Smooth muscle cell (in vitro differentiated cells): Measurements from ENCODE around the gene SLC35E3. TPM values are rescaled to one million over a fixed set of nuclear protein-coding genes. Genes with fewer than 3 reads are reported as not detected.

Experiments used
- DNase-seq: peaks from one replicate; lab custom pipeline; 2025; ENCODE audit not compliant: unreplicated experiment; lab: John Stamatoyannopoulos, UW
- H2AFZ ChIP-seq: fragments of 200-600 bp; sonication (generic); 2 replicates; pipeline ENCODE4 v1.6.0; 2016; ENCODE audit warnings: antibody characterized with exemption, low read depth, mild to moderate bottlenecking
- H3F3A ChIP-seq: fragments of 200-600 bp; sonication (generic); 2 replicates; pipeline ENCODE4 v1.6.0; 2017; ENCODE audit warnings: antibody characterized with exemption, low read depth
- H3K27ac ChIP-seq: fragments of 200-600 bp; sonication (generic); 2 replicates; pipeline ENCODE4 v1.5.1; 2016; ENCODE audit warnings: low read depth, mild to moderate bottlenecking
- H3K27me3 ChIP-seq: fragments of 200-600 bp; sonication (generic); 2 replicates; pipeline ENCODE4 v1.6.1; 2016; ENCODE audit warnings: low read depth, mild to moderate bottlenecking
- H3K36me3 ChIP-seq: fragments of 200-600 bp; sonication (generic); 2 replicates; pipeline ENCODE4 v1.5.1; 2016; ENCODE audit warnings: low read depth
- H3K4me1 ChIP-seq: fragments of 200-600 bp; sonication (generic); 2 replicates; pipeline ENCODE4 v1.5.1; 2016; ENCODE audit warnings: low read depth
- H3K4me2 ChIP-seq: fragments of 200-600 bp; sonication (generic); 2 replicates; pipeline ENCODE4 v1.6.0; 2016; ENCODE audit warnings: mild to moderate bottlenecking
- H3K4me3 ChIP-seq: fragments of 200-600 bp; sonication (generic); 2 replicates; pipeline ENCODE4 v1.5.1; 2016; ENCODE audit warnings: mild to moderate bottlenecking
- H3K79me2 ChIP-seq: fragments of 200-600 bp; sonication (generic); 2 replicates; pipeline ENCODE4 v1.6.0; 2016; ENCODE audit warnings: low read depth, mild to moderate bottlenecking
- H3K9ac ChIP-seq: fragments of 200-600 bp; sonication (generic); 2 replicates; pipeline ENCODE4 v1.6.0; 2016; ENCODE audit warnings: low read depth
- H3K9me3 ChIP-seq: fragments of 200-600 bp; sonication (generic); replicated peaks from 2 replicates; pipeline ENCODE4 v1.5.1; 2016; ENCODE audit warnings: low read depth
- H4K20me1 ChIP-seq: fragments of 200-600 bp; sonication (generic); 2 replicates; pipeline ENCODE4 v1.6.0; 2016; ENCODE audit warnings: low read depth
- WGBS: methylation state at CpG from one replicate; pipeline ENCODE4 v1.1.7; 2016; ENCODE audit warnings: low lambda C conversion rate; 5-methylcytosine and 5-hydroxymethylcytosine counted together
- polyA plus RNA-seq: library from polyadenylated mRNA; unstranded; fragments of >200 nt; fragmentation: Nextera tagmentation; extraction: Ambion mirVana; gene quantifications from 2 replicates; pipeline ENCODE4 v1.2.1, GENCODE V29; 2016
- total RNA-seq: library from RNA; depleted of rRNA; stranded (reverse); fragments of >200 nt; gene quantifications from 2 replicates; pipeline ENCODE4 v1.2.3, GENCODE V29; 2014
- TF ChIP-seq, protein P1 (sequence below): fragments of 200-600 bp; sonication (generic); IDR thresholded peaks from 2 replicates; pipeline ENCODE4 v1.5.1; 2017; ENCODE audit warnings: borderline replicate concordance, mild to moderate bottlenecking, antibody characterized with exemption; ENCODE audit not compliant: insufficient read depth, poor library complexity, severe bottlenecking

The SLC35E3 gene
- total and polyA plus RNA-seq, 2 experiments from 2014 or later: 8.9 to 18.8 TPM

DNA sequence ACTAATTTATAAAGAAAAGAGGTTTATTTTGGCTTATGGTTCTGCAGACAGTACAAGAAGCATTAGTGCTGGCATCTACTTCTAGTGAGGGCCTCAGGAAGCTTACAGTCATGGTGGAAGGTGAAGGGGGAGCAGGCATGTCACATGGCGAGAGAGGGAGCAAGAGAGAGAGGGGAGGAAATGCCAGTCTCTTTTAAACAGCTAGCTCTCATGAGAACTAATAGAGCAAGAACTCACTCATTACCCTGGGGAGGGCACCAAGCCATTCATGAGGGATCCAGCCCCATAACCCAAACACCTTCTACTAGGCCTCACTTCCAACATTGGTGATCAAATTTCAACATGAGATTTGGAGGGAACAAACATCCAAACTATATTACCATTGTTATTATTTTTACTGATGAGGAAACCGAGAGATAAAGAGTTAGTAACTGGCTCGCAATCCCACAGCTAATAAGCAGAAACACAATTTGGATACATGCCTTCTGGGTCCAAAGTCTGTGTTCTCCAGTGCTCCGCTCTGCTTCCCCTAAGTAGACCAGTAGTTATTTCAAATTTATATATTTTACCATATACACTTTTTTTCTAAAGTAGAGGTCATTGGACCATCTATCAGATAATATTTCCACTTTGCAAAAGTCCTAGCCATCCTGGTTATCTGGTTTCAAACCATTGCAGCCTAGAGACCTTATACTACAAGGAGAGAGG lies 9.7 kb downstream of the SLC35E3 start:
- no peak overlapping the region for H2AFZ ChIP-seq
- no peak overlapping the region for H3K4me2 ChIP-seq
- H3K27ac ChIP-seq: no peak overlapping the region
- no peak overlapping the region for H3K9ac ChIP-seq
- 92% methylated on average over 4 of the region's 4 CpGs for WGBS
- no peaks in the 10 kb centered on the region for H3K9me3 ChIP-seq
- no peaks in the 10 kb centered on the region for H4K20me1 ChIP-seq
- H3K79me2 ChIP-seq: no peaks in the 10 kb centered on the region
- H3F3A ChIP-seq: no peaks in the 10 kb centered on the region
- H3K27me3 ChIP-seq: no peaks in the 10 kb centered on the region
- H3K4me1 ChIP-seq: no peaks in the 10 kb centered on the region
- H3K36me3 ChIP-seq: peaks cover 13% of the 10 kb centered on the region
- no peak overlapping the region for H3K4me3 ChIP-seq
- DNase-seq: no peak
- TF ChIP-seq, protein P1, sequence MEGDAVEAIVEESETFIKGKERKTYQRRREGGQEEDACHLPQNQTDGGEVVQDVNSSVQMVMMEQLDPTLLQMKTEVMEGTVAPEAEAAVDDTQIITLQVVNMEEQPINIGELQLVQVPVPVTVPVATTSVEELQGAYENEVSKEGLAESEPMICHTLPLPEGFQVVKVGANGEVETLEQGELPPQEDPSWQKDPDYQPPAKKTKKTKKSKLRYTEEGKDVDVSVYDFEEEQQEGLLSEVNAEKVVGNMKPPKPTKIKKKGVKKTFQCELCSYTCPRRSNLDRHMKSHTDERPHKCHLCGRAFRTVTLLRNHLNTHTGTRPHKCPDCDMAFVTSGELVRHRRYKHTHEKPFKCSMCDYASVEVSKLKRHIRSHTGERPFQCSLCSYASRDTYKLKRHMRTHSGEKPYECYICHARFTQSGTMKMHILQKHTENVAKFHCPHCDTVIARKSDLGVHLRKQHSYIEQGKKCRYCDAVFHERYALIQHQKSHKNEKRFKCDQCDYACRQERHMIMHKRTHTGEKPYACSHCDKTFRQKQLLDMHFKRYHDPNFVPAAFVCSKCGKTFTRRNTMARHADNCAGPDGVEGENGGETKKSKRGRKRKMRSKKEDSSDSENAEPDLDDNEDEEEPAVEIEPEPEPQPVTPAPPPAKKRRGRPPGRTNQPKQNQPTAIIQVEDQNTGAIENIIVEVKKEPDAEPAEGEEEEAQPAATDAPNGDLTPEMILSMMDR: no peak

- no peak overlapping the region for H3K4me2 ChIP-seq
- no peaks in the 10 kb centered on the region for H3K79me2 ChIP-seq
- no peak overlapping the region for H2AFZ ChIP-seq
- no peak for DNase-seq
- H3K4me1 ChIP-seq: no peaks in the 10 kb centered on the region
- no peak overlapping the region for H3K4me3 ChIP-seq
- no peak overlapping the region for H3K9ac ChIP-seq
- no peaks in the 10 kb centered on the region for H4K20me1 ChIP-seq
- no peaks in the 10 kb centered on the region for H3K9me3 ChIP-seq
- H3K27ac ChIP-seq: no peak overlapping the region
- TF ChIP-seq, protein P1: no peak
- H3K27me3 ChIP-seq: no peaks in the 10 kb centered on the region
- 96% methylated on average over 5 of the region's 5 CpGs for WGBS
- no peaks in the 10 kb centered on the region for H3F3A ChIP-seq
- peaks cover 9% of the 10 kb centered on the region for H3K36me3 ChIP-seq
Observed at GRCh38 chr12:68759852-68760251, 13.9 kb downstream of the SLC35E3 start.

- Histone ChIP-seq H3K27me3 (no peaks in the 10 kb centered on the region), H3K4me2 (no peak overlapping the region), H4K20me1 (no peaks in the 10 kb centered on the region), H2AFZ (no peak overlapping the region), H3K4me3 (no peak overlapping the region), H3K9ac (no peak overlapping the region), H3K27ac (no peak overlapping the region), H3K4me1 (no peaks in the 10 kb centered on the region), H3K79me2 (no peaks in the 10 kb centered on the region), H3K36me3 (peaks cover 9% of the 10 kb centered on the region), H3K9me3 (no peaks in the 10 kb centered on the region), H3F3A (no peaks in the 10 kb centered on the region)
- TF ChIP-seq, protein P1: no peak
- DNase-seq: no peak
- WGBS: 99% methylated on average over 7 of the region's 7 CpGs
Observed at GRCh38 chr12:68760806-68761441, 14.9 kb downstream of the SLC35E3 start.
